GM12878 (cell line): ENCODE results near the gene PHYKPL. TPM values are rescaled to one million over a fixed set of nuclear protein-coding genes. Genes with fewer than 3 reads are reported as not detected.
A peak's percentile ranks its signal among the peaks of the same experiment; 100 is the strongest.

Experiments
- ATAC-seq: fragments of 200-7000 bp; cut with Tn5 transposase; 3 replicates; pipeline ENCODE4 v1.9.1; 2020; ENCODE audit warnings: mild to moderate bottlenecking, moderate library complexity
- BruUV-seq: library from RNA; stranded (reverse); fragments of 400-500 nt; replicated peaks from 2 replicates; lab custom pipeline; 2021; lab: Mats Ljungman, UMichigan
- CTCF ChIA-PET: fragments of 300-600 bp; sonication (Branson Sonifier 250); formaldehyde crosslinking; extraction: SDS; loops from one replicate; lab custom pipeline; 2021; ENCODE audit warnings: inconsistent platforms; lab: Yijun Ruan, JAX
- POLR2A ChIA-PET: fragments of 350-600 bp; formaldehyde crosslinking; extraction: SDS; loops from one replicate; lab custom pipeline; 2021; ENCODE audit warnings: inconsistent platforms; lab: Charles Lee
- RAD21 ChIA-PET: fragments of 300-600 bp; sonication (Branson Sonifier 250); formaldehyde crosslinking; loops from one replicate; lab custom pipeline; 2023; ENCODE audit warnings: antibody characterized with exemption; ENCODE audit not compliant: unreplicated experiment; lab: Charles Lee
- SMC1A ChIA-PET: fragments of 300-600 bp; sonication (Branson Sonifier 250); formaldehyde crosslinking; loops from one replicate; lab custom pipeline; 2023; ENCODE audit not compliant: unreplicated experiment, uncharacterized antibody; lab: Charles Lee
- DNase-seq: peaks from one replicate; pipeline ENCODE4 v3.0.0-alpha.2; 2011; ENCODE audit warnings: low read depth, low spot score
- FAIRE-seq: peaks from 3 replicates; lab custom pipeline; 2011; peaks lifted over from hg19 to GRCh38; lab: Jason Lieb, UNC
- H2AFZ ChIP-seq: 2 replicates; pipeline ENCODE4 v1.6.0; 2011; ENCODE audit warnings: low read depth, low read length, control low read depth; ENCODE audit not compliant: control insufficient read depth
- H3K27ac ChIP-seq: 2 replicates; pipeline ENCODE4 v1.5.1; 2011; ENCODE audit warnings: control low read depth; ENCODE audit not compliant: control insufficient read depth, insufficient read depth
- H3K27me3 ChIP-seq, 2 experiments: replicated peaks in 1 of 2; 2 replicates each; pipeline versions ENCODE4 v1.6.0 to v1.6.1; 2011; ENCODE audit warnings: low read length in 1 of 2; ENCODE audit not compliant: control insufficient read depth in 2 of 2, insufficient read depth in 2 of 2
- H3K36me3 ChIP-seq, 2 experiments: 2 replicates each; pipeline ENCODE4 v1.5.1; 2011; ENCODE audit warnings: low read length in 1 of 2; ENCODE audit not compliant: control insufficient read depth in 2 of 2, insufficient read depth in 2 of 2
- H3K4me1 ChIP-seq: 2 replicates; pipeline ENCODE4 v1.6.1; 2011; ENCODE audit warnings: mild to moderate bottlenecking, low read length, moderate library complexity, mixed read lengths; ENCODE audit not compliant: control insufficient read depth, insufficient read depth
- H3K4me2 ChIP-seq: 2 replicates; pipeline ENCODE4 v1.6.0; 2011; ENCODE audit warnings: control low read depth; ENCODE audit not compliant: control insufficient read depth, insufficient read depth
- H3K4me3 ChIP-seq: fragments of 200-600 bp; sonication (generic); 2 replicates; pipeline ENCODE4 v1.5.1; 2016
- H3K79me2 ChIP-seq: 2 replicates; pipeline ENCODE4 v1.6.0; 2011; ENCODE audit warnings: low read length; ENCODE audit not compliant: control insufficient read depth, insufficient read depth
- H3K9ac ChIP-seq: 2 replicates; pipeline ENCODE4 v1.8.0; 2011; ENCODE audit warnings: low read length, control low read depth, mixed read lengths; ENCODE audit not compliant: control insufficient read depth, insufficient read depth
- H3K9me3 ChIP-seq: replicated peaks from 3 replicates; pipeline ENCODE4 v1.5.1; 2011; ENCODE audit warnings: mild to moderate bottlenecking, low read length; ENCODE audit not compliant: control insufficient read depth, insufficient read depth
- H4K20me1 ChIP-seq: 2 replicates; pipeline ENCODE4 v1.6.0; 2011; ENCODE audit not compliant: control insufficient read depth, insufficient read depth
- ATF3 ChIP-seq: IDR thresholded peaks from 2 replicates; pipeline ENCODE4 v1.6.1; 2011; ENCODE audit warnings: low read depth, mild to moderate bottlenecking, low read length, moderate library complexity, borderline replicate concordance; ENCODE audit errors: extremely low read depth
- BRCA1 ChIP-seq: IDR thresholded peaks from 2 replicates; pipeline ENCODE4 v1.6.1; 2011; ENCODE audit warnings: low read depth, low read length, improper control_type of control experiment
- CBFB ChIP-seq: IDR thresholded peaks from 2 replicates; pipeline ENCODE4 v1.6.1; 2016; ENCODE audit warnings: antibody characterized with exemption, low read depth
- CBX3 ChIP-seq: fragments of 200-600 bp; sonication (generic); IDR thresholded peaks from 2 replicates; pipeline ENCODE4 v1.6.1; 2016; ENCODE audit warnings: low read depth, borderline replicate concordance
- E4F1 ChIP-seq: fragments of 450-650 bp; IDR thresholded peaks from 2 replicates; pipeline ENCODE4 v1.6.1; 2018; ENCODE audit warnings: borderline replicate concordance, mild to moderate bottlenecking; ENCODE audit not compliant: partially characterized antibody
- EED ChIP-seq: sonication (generic); IDR thresholded peaks from 2 replicates; pipeline ENCODE4 v1.6.1; 2016; ENCODE audit warnings: antibody characterized with exemption, low read depth
- HDGF ChIP-seq: fragments of 450-650 bp; IDR thresholded peaks from 2 replicates; pipeline ENCODE4 v1.6.1; 2016; ENCODE audit warnings: antibody characterized with exemption
- MYB ChIP-seq: fragments of 150-350 bp; IDR thresholded peaks from 2 replicates; pipeline ENCODE4 v1.6.1; 2014; ENCODE audit warnings: mild to moderate bottlenecking, low read depth, low read length, borderline replicate concordance
- NFYA ChIP-seq: IDR thresholded peaks from 2 replicates; pipeline ENCODE4 v1.6.1; 2011; ENCODE audit warnings: low read depth, mild to moderate bottlenecking, low read length, improper control_type of control experiment, borderline replicate concordance
- PKNOX1 ChIP-seq: fragments of 450-650 bp; IDR thresholded peaks from 2 replicates; pipeline ENCODE4 v1.6.1; 2016; ENCODE audit warnings: mild to moderate bottlenecking
- POLR2A ChIP-seq: IDR thresholded peaks from 2 replicates; pipeline ENCODE4 v1.6.1; 2011; ENCODE audit warnings: low read depth, mild to moderate bottlenecking, low read length
- RAD21 ChIP-seq: IDR thresholded peaks from 2 replicates; pipeline ENCODE4 v1.6.1; 2011; ENCODE audit warnings: mild to moderate bottlenecking, low read depth, low read length, moderate library complexity; ENCODE audit not compliant: insufficient read depth
- RB1 ChIP-seq: fragments of 450-650 bp; formaldehyde crosslinking; IDR thresholded peaks from 2 replicates; pipeline ENCODE4 v1.6.1; 2017; ENCODE audit warnings: mild to moderate bottlenecking, borderline replicate concordance
- STAT1 ChIP-seq: fragments of 450-650 bp; conservative IDR thresholded peaks from 2 replicates; pipeline ENCODE4 v1.6.1; 2014; ENCODE audit warnings: antibody characterized with exemption, mild to moderate bottlenecking
- TAF1 ChIP-seq: IDR thresholded peaks from 2 replicates; pipeline ENCODE4 v1.6.1; 2011; ENCODE audit warnings: mild to moderate bottlenecking, low read depth, low read length, borderline replicate concordance
- TARDBP ChIP-seq: IDR thresholded peaks from 2 replicates; pipeline ENCODE4 v1.6.1; 2016; ENCODE audit warnings: borderline replicate concordance
- YY1 ChIP-seq: IDR thresholded peaks from 2 replicates; pipeline ENCODE4 v1.6.1; 2011; ENCODE audit warnings: low read depth, mild to moderate bottlenecking, low read length
- ZBED1 ChIP-seq: IDR thresholded peaks from 2 replicates; pipeline ENCODE4 v1.6.1; 2016; ENCODE audit warnings: borderline replicate concordance
- WGBS: methylation state at CpG from one replicate; pipeline ENCODE4 v1.1.6; 2016; ENCODE audit warnings: low lambda C conversion rate; ENCODE audit not compliant: insufficient replicate concordance, insufficient coverage; ENCODE audit errors: missing lambda C conversion rate; 5-methylcytosine and 5-hydroxymethylcytosine counted together
- in situ Hi-C: fragments of 300-500 bp; cut with MboI; formaldehyde crosslinking; loops from 9 replicates; pipeline ENCODE4 v1.14.3; 2018; ENCODE audit warnings: mixed read lengths
- intact Hi-C: fragments of 100-400 bp; cut with micrococcal nuclease; formaldehyde crosslinking; loops from one replicate; pipeline ENCODE4 v1.14.2; 2022; ENCODE audit not compliant: unreplicated experiment
- polyA plus RNA-seq, 11 experiments: library from polyadenylated mRNA; depleted of rRNA in 4 of 11; unstranded in 6 of 11; stranded (reverse) in 5 of 11; fragments of >200 nt; fragmentation: Nextera tagmentation in 4 of 11; fragmentation: Illumina TruSeq in 1 of 11; extraction: Ambion mirVana in 4 of 11; extraction: Trizol in 1 of 11; gene quantifications; 1 replicate in 1 of 11; 2 replicates in 10 of 11; pipeline versions ENCODE4 v1.2.1 to v1.2.3, GENCODE V29; 2011 to 2016; ENCODE audit warnings: inconsistent platforms in 2 of 11, missing spikeins in 2 of 11, low read depth in 1 of 11
- total RNA-seq, 4 experiments: library from RNA; depleted of rRNA in 3 of 4; stranded (reverse); fragments of >200 nt in 3 of 4; fragmentation: Illumina TruSeq in 1 of 4; extraction: Trizol in 1 of 4; gene quantifications; 2 replicates each; pipeline versions ENCODE4 v1.2.1 to v1.2.3, GENCODE V29; 2013 to 2021

PHYKPL gene
- total and polyA plus RNA-seq, 10 of the 15 experiments (the other 5 are each of a cell fraction or from before 2014, with no cell fraction given) = 4.5 to 53.9 (median 25.6) TPM

GRCh38 chr5:178213748-178214151 lies 18.9 kb downstream of the PHYKPL start:
- H3K9me3 ChIP-seq = no peaks in the 10 kb centered on the region
- ChIA-PET CTCF (interaction anchor here (0.7 to 1.2 kb wide), 3 partner anchors 9 to 17 kb away, joined by 3 read pairs; partner anchors contain the start of gene HNRNPAB), RAD21 (no interaction called here), POLR2A (interaction anchor here (3.9 kb wide), 1 partner anchor 9 kb away, joined by 13 read pairs; the partner anchor contains the start of gene HNRNPAB), SMC1A (no interaction called here)
- TF ChIP-seq TARDBP (no peak), STAT1 (no peak), POLR2A (peak; percentile 9; the same call in 1 of the 2 replicates), HDGF (no peak), CBX3 (no peak), ATF3 (no peak), BRCA1 (no peak), YY1 (no peak), CBFB (no peak), ZBED1 (no peak), EED (no peak), RB1 (no peak), NFYA (no peak), RAD21 (no peak), PKNOX1 (peak; percentile 62), E4F1 (no peak), MYB (no peak), TAF1 (no peak)
- H3K4me3 ChIP-seq = no peak overlapping the region
- ATAC-seq = no peak
- no TSS peak for BruUV-seq
- FAIRE-seq = no peak
- H2AFZ ChIP-seq = no peak overlapping the region
- H3K4me2 ChIP-seq = no peak overlapping the region
- in situ Hi-C loops = no loop called here
- no peaks in the 10 kb centered on the region for H3K27me3 ChIP-seq
- no peaks in the 10 kb centered on the region; the same call in none of the 2 replicates for H4K20me1 ChIP-seq
- H3K36me3 ChIP-seq = peaks cover 52% of the 10 kb centered on the region in 2 experiments
- no peak overlapping the region for H3K9ac ChIP-seq
- intact Hi-C loops = no loop called here
- 78% methylated on average over 8 of the region's 8 CpGs for WGBS
- no peaks in the 10 kb centered on the region; the same call in 1 of the 2 replicates for H3K4me1 ChIP-seq
- H3K79me2 ChIP-seq = peaks cover 13% of the 10 kb centered on the region
- no peak overlapping the region for H3K27ac ChIP-seq
- no peak for DNase-seq
